ENCODE results near the gene PLA2G4A.

The PLA2G4A gene

GRCh38 chr1:186980400-186980799 lies 151.7 kb downstream of the PLA2G4A start:
- DNase-seq = no peak

GRCh38 chr1:186982116-186982515 lies 153.4 kb downstream of the PLA2G4A start:
- DNase-seq = no peak

- DNase-seq = no peak
Observed at GRCh38 chr1:186983327-186983726, 154.6 kb downstream of the PLA2G4A start.

- DNase-seq = no peak
Observed at GRCh38 chr1:186984959-186985358, 156.2 kb downstream of the PLA2G4A start.

- no peak for DNase-seq
Observed at GRCh38 chr1:186985889-186986491, 157.2 kb downstream of the PLA2G4A start.

GRCh38 chr1:186987065-186987464 lies 158.3 kb downstream of the PLA2G4A start:
- DNase-seq = no peak

- no peak for DNase-seq
Observed at GRCh38 chr1:186987769-186988168, 159.0 kb downstream of the PLA2G4A start.

- no peak for DNase-seq
Observed at GRCh38 chr1:186993996-186994395, 165.2 kb downstream of the PLA2G4A start.

GRCh38 chr1:186994897-186995296 lies 166.1 kb downstream of the PLA2G4A start:
- no peak for DNase-seq

GRCh38 chr1:186996816-186997215 lies 168.1 kb downstream of the PLA2G4A start:
- DNase-seq = no peak

GRCh38 chr1:186997877-186998276 lies 169.1 kb downstream of the PLA2G4A start:
- DNase-seq = no peak

GRCh38 chr1:186999506-186999905 lies 170.8 kb downstream of the PLA2G4A start:
- DNase-seq = no peak

- no peak for DNase-seq
Observed at GRCh38 chr1:187001198-187001889, 172.6 kb downstream of the PLA2G4A start.

- no peak for DNase-seq
Observed at GRCh38 chr1:187003353-187003752, 174.6 kb downstream of the PLA2G4A start.

GRCh38 chr1:187006896-187007295 lies 178.1 kb downstream of the PLA2G4A start:
- no peak for DNase-seq

- DNase-seq = no peak
Observed at GRCh38 chr1:187009320-187009719, 180.6 kb downstream of the PLA2G4A start.

- DNase-seq = no peak
Observed at GRCh38 chr1:187010571-187011309, 182.0 kb downstream of the PLA2G4A start.

- DNase-seq = no peak
Observed at GRCh38 chr1:187013582-187014200, 184.9 kb downstream of the PLA2G4A start.

- no peak for DNase-seq
Observed at GRCh38 chr1:187018291-187018690, 189.5 kb downstream of the PLA2G4A start.

- no peak for DNase-seq
Observed at GRCh38 chr1:187027253-187027652, 198.5 kb downstream of the PLA2G4A start.

- no peak for DNase-seq
Observed at GRCh38 chr1:187032316-187032981, 203.7 kb downstream of the PLA2G4A start.

GRCh38 chr1:187032982-187033692 lies 204.4 kb downstream of the PLA2G4A start:
- DNase-seq = no peak

All from right forelimb (tissue), 1 donor.